GM19395 (cell line): ENCODE measurements around the gene ETS2.

Source experiments
- ATAC-seq: cut with Tn5 transposase; IDR thresholded peaks from one replicate; pipeline ENCODE4 v1.9.1; 2021; ENCODE audit warnings: mild to moderate bottlenecking, moderate library complexity; ENCODE audit not compliant: unreplicated experiment

ETS2 gene

DNA sequence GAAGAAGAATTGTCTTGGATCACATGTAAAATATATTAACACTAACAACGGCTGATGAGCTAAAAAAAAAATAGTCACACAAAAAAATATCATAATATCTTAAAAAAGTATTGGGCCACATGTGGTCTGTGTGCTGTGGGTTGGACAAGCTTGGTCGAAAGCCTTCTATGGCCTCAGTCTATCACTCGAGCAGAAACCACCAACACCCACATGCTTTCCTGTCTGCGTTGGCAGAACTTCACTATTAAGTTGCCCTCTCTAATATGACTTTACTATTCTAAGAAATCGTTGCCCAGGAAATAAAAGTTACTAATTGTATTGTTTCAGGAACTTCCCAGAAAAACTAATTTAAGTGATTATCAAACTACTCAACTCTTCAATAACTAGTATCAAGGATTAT is 28.2 kb upstream of the ETS2 start:
- no peak for ATAC-seq

DNA sequence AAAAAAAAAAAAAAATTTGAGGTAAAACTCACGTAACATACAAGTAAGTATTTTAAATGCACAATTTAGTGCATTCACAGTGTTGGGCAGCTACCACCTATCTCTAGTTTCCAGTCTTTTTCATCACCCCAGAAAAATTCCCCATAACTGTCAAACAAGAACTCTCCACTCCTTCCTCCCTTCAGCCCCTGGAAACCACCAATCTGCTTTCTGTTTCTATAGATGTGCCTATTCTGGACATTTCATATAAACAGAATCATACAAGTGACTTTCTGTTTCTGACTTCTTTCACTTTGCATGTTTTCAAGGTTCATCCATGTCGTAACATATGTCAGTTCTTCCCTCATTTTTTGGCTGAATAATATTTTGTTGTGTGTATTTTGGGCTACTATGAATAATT is 24.9 kb upstream of the ETS2 start:
- ATAC-seq = no peak

DNA sequence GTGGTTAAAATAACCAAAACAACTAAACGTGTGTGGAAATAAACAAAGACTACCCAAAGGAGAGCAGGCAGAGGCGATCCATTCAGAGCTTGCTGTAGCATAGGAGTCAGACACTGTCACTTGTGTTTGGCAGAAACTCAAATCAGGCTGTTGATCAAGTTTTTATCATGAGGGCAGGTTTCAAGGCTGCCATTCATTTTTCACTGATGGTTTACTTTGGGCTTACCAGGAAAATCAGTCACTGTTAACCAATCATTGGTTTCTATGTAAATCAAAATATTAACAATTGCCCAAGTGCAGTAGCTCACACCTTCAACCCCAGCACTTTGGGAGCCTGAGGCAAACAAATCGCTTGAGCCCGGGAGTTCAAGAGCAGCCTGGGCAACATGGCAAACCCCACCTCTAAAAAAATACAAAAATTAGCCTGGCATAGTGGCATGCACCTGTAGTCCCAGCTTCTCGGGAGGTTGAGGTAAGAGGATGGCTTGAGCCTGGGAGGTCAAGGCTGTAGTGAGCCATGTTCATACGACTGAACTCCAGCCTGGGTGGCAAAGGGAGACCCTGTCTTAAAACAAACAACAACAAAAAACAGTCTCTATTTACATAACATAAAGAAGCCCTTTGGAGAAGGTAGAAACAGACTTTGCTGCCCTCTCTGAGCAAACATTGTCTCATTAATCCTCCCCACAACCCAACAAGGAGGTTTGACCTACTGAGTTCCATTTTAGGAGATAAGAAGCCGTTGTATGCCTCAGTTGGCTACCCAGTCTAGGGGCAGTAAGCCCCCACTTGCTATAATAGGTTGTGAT is 21.1 kb upstream of the ETS2 start:
- ATAC-seq = no peak

DNA sequence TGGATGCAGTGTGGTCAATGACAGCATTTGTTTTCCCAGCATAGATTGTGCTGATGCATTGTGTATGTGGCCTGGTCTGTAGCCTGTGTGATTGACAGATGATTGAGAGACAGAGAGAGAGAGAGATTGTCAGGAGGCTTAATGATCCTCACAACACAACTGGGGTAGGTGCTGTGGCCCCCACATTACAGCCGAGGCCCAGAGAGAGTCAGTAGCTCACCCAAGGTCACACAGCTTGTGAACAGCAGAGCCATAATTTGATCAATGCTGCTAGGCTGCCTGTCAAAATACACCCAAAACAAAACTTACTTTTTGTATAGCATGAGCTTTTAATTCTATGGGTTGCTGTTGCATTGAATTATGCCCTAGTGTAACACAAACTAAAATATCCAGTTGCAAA is 20.2 kb upstream of the ETS2 start:
- ATAC-seq = no peak

DNA sequence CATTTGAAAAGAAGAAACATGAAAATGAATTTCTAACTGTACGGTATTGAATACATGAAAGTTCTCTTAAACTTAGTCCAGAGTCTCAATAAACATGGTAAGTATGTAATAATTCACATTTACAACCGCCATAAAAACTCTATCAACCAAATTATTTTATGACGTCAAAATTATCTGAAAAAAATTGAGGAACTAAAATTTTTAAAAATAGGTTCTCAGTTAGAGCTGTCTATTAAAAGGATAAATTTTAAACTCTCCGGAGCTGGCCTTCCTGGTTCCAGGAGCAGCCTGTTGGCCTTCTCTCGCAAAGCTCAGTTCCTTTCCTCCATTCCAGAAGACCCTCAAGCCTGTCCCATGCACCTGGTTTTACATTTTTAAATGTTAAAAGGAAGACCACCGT is 18.7 kb upstream of the ETS2 start:
- ATAC-seq = no peak

DNA sequence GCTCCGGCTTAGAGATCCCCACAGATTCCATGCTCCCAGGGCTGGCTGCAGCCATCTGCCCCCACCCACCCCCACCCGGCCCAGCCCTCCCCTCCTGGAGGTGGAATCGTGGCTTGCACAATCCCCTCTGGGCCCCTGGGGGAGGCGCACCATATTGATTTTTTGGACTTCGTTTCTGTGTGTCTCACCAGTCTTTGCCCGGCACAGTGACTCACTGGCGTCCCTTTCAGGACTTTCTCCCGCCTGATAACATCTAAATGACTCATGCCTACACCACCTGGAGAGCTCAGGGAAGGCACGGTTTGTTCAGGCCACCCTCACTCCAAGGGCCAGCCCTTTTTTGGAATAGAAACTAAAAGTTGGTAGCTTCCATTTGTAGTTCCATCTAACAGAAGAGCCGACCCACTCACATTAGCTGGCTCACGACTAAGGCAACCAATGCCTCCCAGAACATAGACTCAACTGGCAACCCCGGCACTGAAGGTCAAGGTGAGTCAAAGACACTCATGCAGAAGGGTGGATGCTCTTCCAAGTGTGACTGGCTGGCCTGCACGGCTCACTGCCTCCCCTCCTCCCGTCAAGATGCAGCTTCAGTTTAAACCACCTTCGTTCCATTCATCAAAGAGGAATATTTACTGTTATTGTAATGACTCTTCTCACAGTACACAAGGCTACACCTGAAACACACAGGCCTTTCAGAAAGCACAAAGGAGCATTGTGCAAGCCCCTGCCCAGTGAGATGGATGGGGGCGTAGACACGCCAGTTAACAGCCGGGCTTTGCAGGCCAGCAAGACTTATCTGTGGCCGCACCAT is 18.1 kb upstream of the ETS2 start:
- ATAC-seq = no peak

DNA sequence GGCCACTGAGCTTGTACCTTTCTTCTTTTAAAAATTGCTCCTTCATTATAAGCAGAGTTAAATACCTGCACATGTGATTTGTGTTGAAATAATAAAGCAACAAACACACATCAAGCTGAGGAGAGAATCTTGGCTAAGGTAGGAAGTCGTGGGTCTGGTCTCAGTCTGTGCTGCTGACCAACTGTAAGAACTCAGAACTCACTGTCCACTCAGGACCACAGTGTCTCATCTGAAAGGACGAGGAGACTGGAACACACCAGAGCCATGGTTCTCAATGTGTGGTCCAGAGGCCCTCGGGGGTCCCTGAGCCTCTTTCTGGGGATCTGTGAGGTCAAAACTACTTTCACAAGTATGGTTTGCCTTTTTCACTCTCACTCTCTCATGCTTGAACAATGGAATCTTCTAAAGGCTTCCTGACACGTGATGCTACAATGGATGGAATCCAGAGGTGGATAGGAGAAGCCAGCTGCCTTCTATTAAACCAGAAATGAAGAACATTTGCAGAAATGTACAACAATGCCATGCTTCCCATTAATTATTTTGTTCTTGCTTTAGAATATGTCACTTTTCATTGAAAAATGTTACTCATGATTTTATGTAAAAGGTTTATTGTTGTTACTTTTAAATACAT is 17.3 kb upstream of the ETS2 start:
- ATAC-seq = no peak

DNA sequence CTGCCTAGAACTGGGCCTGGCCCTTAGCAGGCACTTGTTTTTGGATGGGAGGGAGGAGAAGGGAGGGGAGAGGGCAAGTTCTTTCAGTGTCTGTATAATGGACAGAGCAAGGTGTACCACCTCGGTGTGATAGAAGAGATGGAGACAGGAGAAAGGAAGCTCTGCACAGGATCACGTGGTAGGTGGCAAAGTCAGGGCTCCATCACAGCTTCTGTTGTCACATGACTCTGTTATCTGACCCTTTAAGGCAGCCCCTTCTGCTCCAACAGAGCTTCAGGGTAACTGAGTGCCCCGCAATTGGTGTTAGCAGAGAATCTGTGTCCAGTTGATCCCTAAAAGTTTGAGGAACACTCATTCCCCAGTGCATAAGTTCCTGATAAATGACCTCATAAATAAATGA is 16.5 kb upstream of the ETS2 start:
- no peak for ATAC-seq

DNA sequence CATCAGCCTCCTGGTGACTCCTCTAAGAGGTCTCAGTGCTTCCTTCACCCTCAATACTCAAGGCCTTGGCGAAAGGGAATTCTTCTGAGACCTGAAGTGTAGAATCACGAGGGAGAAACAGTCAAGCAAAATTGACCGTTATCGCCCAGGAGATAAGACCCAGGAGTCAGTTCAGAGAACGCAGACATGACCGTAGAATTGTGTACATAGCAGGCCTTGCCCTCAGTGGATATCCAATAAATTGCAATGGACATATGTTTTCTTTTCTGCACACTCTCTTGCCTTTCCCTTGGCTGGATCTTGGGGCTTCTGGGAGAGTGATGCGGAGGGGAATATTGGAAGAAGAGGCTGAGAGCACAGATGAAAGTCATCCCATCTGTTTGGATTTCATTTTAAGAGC is 15.7 kb upstream of the ETS2 start:
- no peak for ATAC-seq

DNA sequence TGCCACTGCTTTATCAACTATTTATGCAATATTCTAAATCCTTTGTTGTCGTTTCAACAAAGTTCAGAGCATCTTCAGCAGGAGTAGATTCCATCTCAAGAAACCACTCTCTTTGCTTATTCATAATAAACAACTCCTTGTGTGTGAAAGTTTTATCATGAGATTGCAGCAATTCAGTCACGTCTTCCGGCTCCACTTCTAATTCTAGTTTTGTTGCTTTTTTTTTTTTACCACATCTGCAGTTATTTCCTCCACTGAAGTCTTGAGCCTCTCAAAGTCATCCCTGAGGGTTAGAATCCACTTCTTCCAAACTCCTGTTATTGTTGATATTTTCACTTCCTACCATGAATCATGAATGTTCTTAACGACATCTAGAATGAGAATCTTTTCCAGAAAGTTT is 14.8 kb upstream of the ETS2 start:
- ATAC-seq = no peak

DNA sequence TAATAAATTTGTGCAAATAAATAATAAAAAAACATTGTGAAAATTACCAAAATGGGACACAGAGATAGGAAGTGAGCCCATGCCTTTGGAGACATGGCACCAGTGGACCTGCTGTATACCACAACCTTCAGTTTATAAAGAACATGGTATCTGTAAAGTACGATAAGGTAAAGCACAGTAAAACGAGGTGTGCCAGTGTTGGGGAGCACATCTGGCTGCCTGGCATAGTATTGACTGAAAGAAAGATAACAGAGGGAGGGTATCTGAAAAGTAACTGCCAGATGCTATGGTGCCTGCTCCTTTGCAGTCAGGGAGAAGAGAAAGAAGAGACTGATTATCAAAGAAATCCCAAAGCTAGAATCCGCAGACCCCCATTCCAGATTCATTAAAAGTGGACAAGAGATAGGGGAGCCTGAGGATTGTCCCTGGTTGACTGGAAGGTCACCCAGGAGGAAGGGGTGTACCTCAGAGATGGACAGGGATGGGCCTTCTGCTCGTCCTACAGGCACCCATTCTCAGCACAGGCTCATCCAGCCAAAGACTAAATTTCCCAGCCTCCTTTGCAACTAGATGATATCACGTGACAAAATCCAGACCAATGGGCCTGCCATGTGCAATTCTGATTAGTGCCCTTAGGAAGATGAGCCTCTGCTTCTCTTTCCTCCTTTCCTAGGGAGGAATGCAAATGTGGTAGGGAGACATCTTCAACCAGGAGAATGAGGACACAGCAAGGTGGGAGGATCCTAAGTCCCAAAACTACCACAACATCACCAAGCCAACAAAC is 12.9 kb upstream of the ETS2 start:
- ATAC-seq = no peak

DNA sequence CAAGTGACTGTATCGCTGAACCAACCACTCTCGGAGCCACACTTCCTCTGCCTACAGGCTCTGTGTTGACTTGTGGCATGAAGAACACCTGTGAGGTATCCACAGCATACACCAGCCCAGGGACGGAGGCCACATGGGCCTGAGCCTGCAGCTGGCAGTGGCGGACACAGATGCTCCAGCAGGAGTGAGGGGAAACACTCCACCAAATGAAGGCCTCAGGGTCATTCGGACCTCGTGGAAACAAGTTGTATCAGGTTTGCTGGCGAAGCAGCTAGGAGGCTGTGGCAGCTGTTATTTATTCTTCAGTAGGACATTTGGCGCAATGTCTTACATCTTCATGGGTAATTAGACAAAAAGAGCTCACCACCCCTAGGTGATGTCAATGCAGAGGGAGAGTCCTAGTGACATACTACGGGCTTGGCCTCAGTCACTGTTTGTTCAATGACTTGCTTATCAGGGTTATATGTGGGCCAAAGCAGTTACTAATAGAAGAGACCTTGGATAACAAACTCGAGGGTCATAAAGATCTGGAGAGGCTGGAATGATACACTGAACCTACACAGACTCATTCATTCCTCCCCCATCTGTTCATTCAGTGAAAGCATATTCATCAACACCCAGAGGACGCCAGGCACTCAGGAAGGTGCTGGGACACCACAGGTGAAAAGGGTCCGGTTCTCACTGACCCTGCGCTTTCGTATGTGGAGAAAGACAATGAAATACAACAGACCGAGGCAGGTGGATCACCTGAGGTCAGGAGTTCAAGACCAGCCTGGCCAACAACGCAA is 11.6 kb upstream of the ETS2 start:
- ATAC-seq = no peak

DNA sequence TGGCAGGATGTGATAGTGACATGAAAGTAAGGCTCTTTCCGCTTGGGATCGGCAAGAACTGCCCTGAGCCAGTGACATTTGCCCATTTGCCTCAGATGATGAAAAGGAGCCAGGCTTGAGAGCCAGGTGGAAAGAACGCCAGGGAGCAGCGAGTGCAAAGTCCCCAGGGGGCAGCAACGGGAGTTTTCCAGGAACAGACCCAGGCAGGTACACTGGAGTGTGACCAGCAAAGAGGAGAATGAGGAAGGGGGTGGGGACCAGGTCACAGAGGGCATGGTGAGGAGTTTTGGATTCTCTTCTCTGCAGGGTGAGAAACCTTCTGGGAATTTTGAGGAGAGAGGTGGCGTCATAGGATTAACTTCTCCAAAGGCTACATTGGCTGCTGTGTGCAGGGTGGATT is 10.8 kb upstream of the ETS2 start:
- no peak for ATAC-seq

DNA sequence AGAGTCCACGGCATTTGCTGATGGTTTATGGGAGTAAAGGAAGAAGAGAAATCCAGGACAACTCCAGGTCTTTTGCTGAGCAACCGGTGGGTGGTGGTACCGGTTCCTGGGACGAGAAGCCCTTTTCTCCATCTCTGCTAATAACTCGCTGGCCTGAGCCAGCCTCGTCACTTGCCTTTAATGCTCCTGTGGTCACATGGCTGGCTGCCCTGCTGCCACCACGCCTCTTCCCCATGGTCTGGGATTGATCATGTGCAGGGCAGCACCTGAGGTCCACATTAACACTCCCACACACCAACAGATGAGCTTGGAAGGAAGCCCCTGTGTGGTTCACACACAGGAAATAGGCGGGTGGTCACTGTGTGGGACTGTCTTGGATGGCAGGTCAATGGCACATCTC is 10.3 kb upstream of the ETS2 start:
- ATAC-seq = no peak

DNA sequence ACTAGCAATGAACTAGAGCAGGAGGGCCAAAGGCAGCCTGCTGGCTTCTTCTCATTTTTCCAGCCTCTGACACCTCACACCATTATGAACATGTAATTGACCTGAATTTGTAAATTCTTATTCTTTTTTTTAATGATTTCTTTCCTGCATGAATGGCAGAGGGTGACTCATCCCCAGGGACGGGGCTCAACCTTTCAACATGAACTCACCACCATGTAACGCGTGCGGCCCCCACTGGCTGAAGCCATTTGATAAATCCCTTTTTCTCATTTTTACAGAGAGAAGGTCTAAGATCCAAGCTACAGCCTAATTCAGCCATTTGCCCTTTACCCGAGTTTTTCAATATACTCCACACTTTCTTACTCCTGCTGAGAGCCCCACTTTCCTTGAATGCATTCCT is 9.3 kb upstream of the ETS2 start:
- ATAC-seq = no peak

DNA sequence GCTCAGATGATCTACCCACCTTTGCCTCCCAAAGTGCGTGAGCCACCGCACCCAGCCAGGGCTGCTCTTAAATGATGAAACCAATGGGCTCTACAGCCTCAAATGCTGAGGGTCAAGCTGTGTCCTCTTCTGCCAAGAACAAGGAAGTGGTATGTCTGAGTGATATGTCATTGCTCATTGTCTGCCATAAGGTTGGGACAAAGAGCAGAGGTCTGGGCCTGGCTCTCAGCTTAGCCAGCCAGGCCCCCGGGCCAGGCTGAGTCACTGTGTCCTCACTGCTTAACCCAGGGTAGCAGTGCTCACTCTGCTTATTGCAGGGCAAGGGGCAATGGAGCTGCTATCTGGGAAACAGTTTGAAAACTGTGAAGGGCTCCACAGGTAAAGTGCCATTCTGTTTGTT is 8.3 kb upstream of the ETS2 start:
- no peak for ATAC-seq

DNA sequence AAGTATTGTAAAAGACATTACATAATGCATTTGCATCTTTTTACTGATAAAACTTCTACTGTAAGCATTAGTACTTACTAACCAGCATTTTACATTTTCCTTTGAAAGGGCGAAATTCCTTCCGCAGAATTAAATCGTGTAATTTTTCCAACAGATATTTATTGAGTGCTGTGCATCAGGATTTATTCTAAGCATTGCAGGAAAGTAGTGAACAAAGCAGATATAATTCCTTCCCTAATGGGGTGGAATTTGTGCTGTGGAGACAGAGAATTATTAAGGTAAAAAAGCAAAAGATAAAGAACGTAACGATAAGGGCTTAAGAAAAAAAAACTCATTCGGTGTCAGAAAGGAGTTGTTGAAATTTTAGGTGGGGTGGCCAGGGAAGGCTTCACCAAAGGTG is 7.6 kb upstream of the ETS2 start:
- ATAC-seq = no peak

DNA sequence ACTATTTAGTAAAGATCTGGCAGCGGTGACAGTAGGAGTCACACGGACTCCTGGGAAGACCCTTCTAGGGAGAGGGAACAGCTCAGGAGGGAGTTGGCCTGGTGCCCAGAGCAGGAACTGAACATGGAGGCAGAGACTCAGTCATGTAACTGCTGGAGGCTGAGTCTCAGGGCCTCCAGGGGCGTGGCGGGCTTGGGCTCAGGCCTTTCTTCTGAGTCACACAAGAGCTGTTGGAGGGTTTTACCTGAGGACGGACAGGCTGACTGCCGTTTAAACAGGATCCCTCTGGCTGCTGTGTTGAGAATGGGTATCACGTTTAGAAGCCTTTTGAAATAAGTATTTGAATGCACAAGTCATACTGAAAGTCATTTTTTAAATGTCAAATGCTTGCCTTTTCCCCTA is 7.2 kb upstream of the ETS2 start:
- ATAC-seq = no peak

DNA sequence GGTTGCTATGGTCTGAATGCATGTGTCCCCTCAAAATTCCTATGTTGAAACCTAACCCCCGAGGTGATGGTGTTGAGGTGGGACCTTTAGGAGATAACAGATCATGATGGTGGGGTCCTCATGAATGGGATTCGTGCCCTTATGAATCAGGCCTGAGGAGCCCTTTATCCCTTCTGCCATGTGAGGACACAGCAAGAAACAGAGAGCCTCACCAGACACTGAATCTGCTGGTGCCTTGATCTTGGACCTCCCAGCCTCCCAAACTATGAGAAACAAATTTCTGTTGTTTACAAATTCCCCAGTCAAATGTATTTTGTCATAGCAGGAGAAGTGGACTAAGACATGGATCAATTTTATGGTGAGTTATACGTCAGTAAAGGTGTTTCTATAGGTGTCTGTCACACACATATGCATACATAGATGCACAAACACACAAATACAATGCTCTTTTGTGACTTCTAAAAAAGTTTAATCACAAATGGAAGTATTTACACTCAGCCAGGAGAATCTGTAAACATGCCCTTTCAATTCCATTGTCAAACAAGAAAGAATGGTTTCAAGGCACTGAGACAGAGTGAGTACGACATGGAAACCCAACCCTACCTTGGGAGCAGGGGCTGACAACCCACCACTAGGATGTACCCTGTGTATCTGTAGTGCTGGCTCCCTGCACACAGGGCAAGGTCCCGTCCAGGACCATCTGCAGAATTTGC is 5.5 kb upstream of the ETS2 start:
- no peak for ATAC-seq
